Ectodermal cell (in vitro differentiated cells): ENCODE data around the gene USP43.

Source experiments
- H3K27ac ChIP-seq: 2 replicates; pipeline ENCODE4 v1.7.0; 2013; ENCODE audit warnings: mild to moderate bottlenecking, low read depth, low read length; ENCODE audit not compliant: insufficient read depth, poor library complexity, severe bottlenecking
- H3K27me3 ChIP-seq: 2 replicates; pipeline ENCODE4 v1.7.0; 2013; ENCODE audit warnings: mild to moderate bottlenecking, low read length; ENCODE audit not compliant: insufficient read depth, control insufficient read depth, poor library complexity, severe bottlenecking
- H3K36me3 ChIP-seq: one replicate; pipeline ENCODE4 v1.7.0; 2013; ENCODE audit warnings: low read length; ENCODE audit not compliant: control insufficient read depth, insufficient read depth
- H3K4me1 ChIP-seq: one replicate; pipeline ENCODE4 v1.7.0; 2013; ENCODE audit warnings: low read length; ENCODE audit not compliant: control insufficient read depth, insufficient read depth
- H3K4me3 ChIP-seq: 2 replicates; pipeline ENCODE4 v1.7.0; 2013; ENCODE audit warnings: low read depth, low read length, control low read depth; ENCODE audit not compliant: insufficient read depth
- H3K9me3 ChIP-seq: 2 replicates; pipeline ENCODE4 v1.7.0; 2013; ENCODE audit warnings: mild to moderate bottlenecking, low read length, moderate library complexity; ENCODE audit not compliant: control insufficient read depth
- WGBS, 2 experiments: methylation state at CpG; one replicate each; pipeline ENCODE4 v1.1.7; 2013; ENCODE audit warnings: missing lambda C conversion rate in 2 of 2; 5-methylcytosine and 5-hydroxymethylcytosine counted together

Gene USP43

GRCh38 chr17:9672691-9673090 lies 27.4 kb downstream of the USP43 start:
- 96 to 98% methylated on average over 6 of the region's 6 CpGs for WGBS, 2 experiments
- H3K27me3 ChIP-seq = no peaks in the 10 kb centered on the region
- H3K36me3 ChIP-seq = no peaks in the 10 kb centered on the region
- no peak overlapping the region for H3K27ac ChIP-seq
- no peaks in the 10 kb centered on the region for H3K9me3 ChIP-seq
- H3K4me1 ChIP-seq = no peaks in the 10 kb centered on the region
- H3K4me3 ChIP-seq = no peak overlapping the region

GRCh38 chr17:9676084-9676483 lies 30.8 kb downstream of the USP43 start:
- no peaks in the 10 kb centered on the region for H3K4me1 ChIP-seq
- 84 to 86% methylated on average over 4 of the region's 4 CpGs for WGBS, 2 experiments
- H3K9me3 ChIP-seq = no peaks in the 10 kb centered on the region
- no peaks in the 10 kb centered on the region for H3K36me3 ChIP-seq
- H3K27me3 ChIP-seq = no peaks in the 10 kb centered on the region
- no peak overlapping the region for H3K27ac ChIP-seq
- no peak overlapping the region for H3K4me3 ChIP-seq

- Histone ChIP-seq H3K27ac (no peak overlapping the region), H3K4me1 (no peaks in the 10 kb centered on the region), H3K36me3 (no peaks in the 10 kb centered on the region), H3K9me3 (no peaks in the 10 kb centered on the region), H3K4me3 (no peak overlapping the region), H3K27me3 (no peaks in the 10 kb centered on the region)
- WGBS, 2 experiments = 92 to 94% methylated on average over 3 to 4 of the region's 4 CpGs
Measured at GRCh38 chr17:9676820-9677310, 31.5 kb downstream of the USP43 start.

GRCh38 chr17:9677411-9677810 lies 32.1 kb downstream of the USP43 start:
- Histone ChIP-seq H3K4me1 (no peaks in the 10 kb centered on the region), H3K27ac (no peak overlapping the region), H3K9me3 (no peaks in the 10 kb centered on the region), H3K27me3 (no peaks in the 10 kb centered on the region), H3K36me3 (no peaks in the 10 kb centered on the region), H3K4me3 (no peak overlapping the region)
- WGBS, 2 experiments = 89% methylated on average over 7 of the region's 7 CpGs

GRCh38 chr17:9677896-9678295 lies 32.6 kb downstream of the USP43 start:
- Histone ChIP-seq H3K27ac (no peak overlapping the region), H3K4me1 (no peaks in the 10 kb centered on the region), H3K36me3 (no peaks in the 10 kb centered on the region), H3K9me3 (no peaks in the 10 kb centered on the region), H3K27me3 (no peaks in the 10 kb centered on the region), H3K4me3 (no peak overlapping the region)
- 70 to 89% methylated on average over 3 to 4 of the region's 4 CpGs for WGBS, 2 experiments

GRCh38 chr17:9684955-9685621 lies 39.8 kb downstream of the USP43 start:
- Histone ChIP-seq H3K4me1 (no peaks in the 10 kb centered on the region), H3K4me3 (no peak overlapping the region), H3K36me3 (no peaks in the 10 kb centered on the region), H3K9me3 (no peaks in the 10 kb centered on the region), H3K27ac (no peak overlapping the region), H3K27me3 (no peaks in the 10 kb centered on the region)
- 91% methylated on average over 10 of the region's 10 CpGs for WGBS, 2 experiments

GRCh38 chr17:9693755-9694154 lies 48.4 kb downstream of the USP43 start:
- Histone ChIP-seq H3K9me3 (no peaks in the 10 kb centered on the region), H3K36me3 (no peaks in the 10 kb centered on the region), H3K4me1 (no peaks in the 10 kb centered on the region), H3K27me3 (no peaks in the 10 kb centered on the region), H3K27ac (no peak overlapping the region), H3K4me3 (no peak overlapping the region)
- WGBS, 2 experiments = 94 to 95% methylated on average over 7 of the region's 7 CpGs

- Histone ChIP-seq H3K36me3 (no peaks in the 10 kb centered on the region), H3K27me3 (no peaks in the 10 kb centered on the region), H3K4me3 (no peak overlapping the region), H3K27ac (no peak overlapping the region), H3K4me1 (no peaks in the 10 kb centered on the region), H3K9me3 (no peaks in the 10 kb centered on the region)
- 88 to 90% methylated on average over 12 of the region's 12 CpGs for WGBS, 2 experiments
Measured at GRCh38 chr17:9696279-9697044, 51.1 kb downstream of the USP43 start.

GRCh38 chr17:9700136-9700535 lies 54.8 kb downstream of the USP43 start:
- no peak overlapping the region for H3K27ac ChIP-seq
- 90 to 95% methylated on average over 6 to 7 of the region's 7 CpGs for WGBS, 2 experiments

GRCh38 chr17:9700754-9701476 lies 55.6 kb downstream of the USP43 start:
- no peaks in the 10 kb centered on the region for H3K4me1 ChIP-seq
- no peaks in the 10 kb centered on the region for H3K27me3 ChIP-seq
- WGBS, 2 experiments = 93% methylated on average over 20 of the region's 20 CpGs
- H3K4me3 ChIP-seq = no peak overlapping the region
- no peak overlapping the region for H3K27ac ChIP-seq
- no peaks in the 10 kb centered on the region for H3K9me3 ChIP-seq
- H3K36me3 ChIP-seq = no peaks in the 10 kb centered on the region

More at GRCh38 chr17:9700136-9700535, 54.8 kb downstream of the USP43 start:
- no peak overlapping the region for H3K4me3 ChIP-seq
- no peaks in the 10 kb centered on the region for H3K4me1 ChIP-seq
- H3K27me3 ChIP-seq = no peaks in the 10 kb centered on the region
- no peaks in the 10 kb centered on the region for H3K36me3 ChIP-seq
- no peaks in the 10 kb centered on the region for H3K9me3 ChIP-seq
